ENCODE data around the gene ANAPC2.
A peak's percentile ranks its signal among the peaks of the same experiment; 100 is the strongest.

Gene ANAPC2

DNA sequence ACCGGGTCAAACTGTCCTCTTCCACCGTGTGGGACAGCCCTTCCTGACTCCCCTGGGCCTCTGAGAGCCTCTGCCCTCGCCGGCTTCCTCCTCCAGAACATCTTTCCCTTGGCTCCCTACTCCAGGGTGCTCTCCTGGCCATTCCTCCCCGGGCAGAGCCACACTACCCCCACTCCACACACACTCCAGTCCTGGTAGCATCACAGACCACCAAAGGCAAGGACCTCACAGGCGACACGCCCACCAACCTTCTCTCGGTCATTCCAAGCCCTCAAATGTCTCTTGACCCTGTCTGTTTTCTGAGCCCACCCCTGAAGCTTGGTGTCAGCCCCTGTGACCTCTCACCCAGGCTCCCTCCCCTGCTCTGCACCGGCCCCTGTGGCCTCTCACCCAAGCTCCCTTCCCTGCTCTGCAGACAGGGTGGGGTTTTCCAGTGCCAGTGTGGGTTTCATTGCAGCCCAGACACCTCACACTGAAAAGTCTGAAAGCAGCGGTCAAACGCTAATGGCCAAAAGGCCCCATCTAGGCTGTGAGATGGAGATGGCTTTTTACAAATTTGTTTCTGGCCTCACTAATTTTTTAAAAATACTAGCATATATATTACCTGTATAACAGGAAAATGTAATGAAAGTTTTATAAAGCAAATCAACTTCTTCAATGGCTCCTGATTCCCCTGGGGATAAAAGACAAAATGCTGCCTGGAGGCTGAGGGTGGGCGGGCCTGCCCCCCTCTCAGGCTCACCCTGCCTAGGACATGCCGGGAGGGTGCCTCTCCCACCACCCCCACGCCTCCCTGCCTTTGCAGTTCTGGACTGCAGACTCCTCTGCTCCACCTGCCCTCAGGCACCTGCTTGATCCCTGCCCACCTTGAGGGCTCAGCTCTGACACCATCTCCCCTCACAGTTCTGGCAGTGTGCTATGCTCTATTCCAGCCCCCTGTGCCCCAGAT is 29.0 kb downstream of the ANAPC2 start:
- TF ChIP-seq, protein P1, sequence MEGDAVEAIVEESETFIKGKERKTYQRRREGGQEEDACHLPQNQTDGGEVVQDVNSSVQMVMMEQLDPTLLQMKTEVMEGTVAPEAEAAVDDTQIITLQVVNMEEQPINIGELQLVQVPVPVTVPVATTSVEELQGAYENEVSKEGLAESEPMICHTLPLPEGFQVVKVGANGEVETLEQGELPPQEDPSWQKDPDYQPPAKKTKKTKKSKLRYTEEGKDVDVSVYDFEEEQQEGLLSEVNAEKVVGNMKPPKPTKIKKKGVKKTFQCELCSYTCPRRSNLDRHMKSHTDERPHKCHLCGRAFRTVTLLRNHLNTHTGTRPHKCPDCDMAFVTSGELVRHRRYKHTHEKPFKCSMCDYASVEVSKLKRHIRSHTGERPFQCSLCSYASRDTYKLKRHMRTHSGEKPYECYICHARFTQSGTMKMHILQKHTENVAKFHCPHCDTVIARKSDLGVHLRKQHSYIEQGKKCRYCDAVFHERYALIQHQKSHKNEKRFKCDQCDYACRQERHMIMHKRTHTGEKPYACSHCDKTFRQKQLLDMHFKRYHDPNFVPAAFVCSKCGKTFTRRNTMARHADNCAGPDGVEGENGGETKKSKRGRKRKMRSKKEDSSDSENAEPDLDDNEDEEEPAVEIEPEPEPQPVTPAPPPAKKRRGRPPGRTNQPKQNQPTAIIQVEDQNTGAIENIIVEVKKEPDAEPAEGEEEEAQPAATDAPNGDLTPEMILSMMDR (conservative IDR thresholded peaks at IDR 0.05; ENCODE audit: low read depth, low read length) = no peak
- DNase-seq (ENCODE audit: low read depth) = no peak
- H3K4me3 ChIP-seq (ENCODE audit: low read depth, low read length) = no peak overlapping the region

DNA sequence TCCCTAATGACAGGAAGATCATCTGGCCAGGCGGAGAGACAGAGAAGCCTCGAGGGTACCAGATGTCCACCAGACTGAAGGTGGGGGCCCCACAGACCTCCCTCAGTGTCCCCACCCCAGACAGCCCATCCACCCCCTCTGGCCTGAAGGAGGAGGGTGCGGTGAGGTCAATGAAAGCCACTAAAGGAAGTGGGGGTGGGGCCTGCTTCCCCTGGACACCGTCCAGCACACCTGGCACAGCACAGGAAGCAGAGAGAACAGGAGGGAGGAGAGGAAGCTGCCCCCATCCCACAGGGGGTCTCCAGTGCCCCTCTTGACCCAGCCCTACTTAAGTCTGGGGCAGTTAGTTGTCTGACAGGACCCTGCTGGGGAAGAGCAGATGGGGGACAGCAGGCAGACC is 29.7 kb downstream of the ANAPC2 start:
- no peak overlapping the region for H3K4me3 ChIP-seq (ENCODE audit: low read depth, low read length)
- TF ChIP-seq, protein P1 (conservative IDR thresholded peaks at IDR 0.05; ENCODE audit: low read depth, low read length) = no peak
- DNase-seq (ENCODE audit: low read depth) = no peak

DNA sequence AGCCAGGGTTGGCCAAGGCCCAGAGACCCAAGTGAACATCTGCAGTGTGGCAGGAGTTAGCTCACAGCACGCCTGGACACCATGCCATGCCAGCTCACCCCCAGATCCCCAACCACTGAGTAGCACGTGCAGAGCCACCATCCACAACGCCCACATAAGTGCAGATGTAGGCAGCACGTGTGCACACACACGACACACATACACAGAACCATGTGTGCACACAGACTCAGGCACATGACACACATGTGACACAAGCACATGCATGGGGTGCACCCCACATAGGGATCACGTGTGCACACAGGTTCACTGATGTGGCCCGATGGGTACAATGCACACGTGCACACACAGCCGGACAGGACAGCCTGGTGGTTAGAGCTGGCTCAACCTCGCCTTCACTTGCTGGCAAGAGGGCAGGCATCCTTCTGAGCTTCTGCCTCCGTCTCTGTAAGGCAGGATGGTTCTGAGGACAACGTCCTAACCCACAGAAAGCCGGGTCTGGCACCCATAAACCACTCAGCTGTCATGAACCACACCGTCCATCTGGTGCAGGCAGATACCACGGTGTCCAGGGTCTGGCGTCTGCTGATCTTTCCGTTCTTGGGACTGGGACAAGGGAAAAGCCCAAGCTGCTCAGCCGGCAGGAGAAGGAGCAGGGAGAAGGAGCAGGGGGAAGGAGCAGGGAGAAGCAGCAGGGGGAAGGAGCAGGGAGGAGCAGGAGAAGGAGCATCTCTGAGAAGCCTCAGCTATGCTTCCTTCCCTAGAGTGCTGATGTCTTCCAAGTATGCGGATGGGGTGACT is 30.5 kb downstream of the ANAPC2 start:
- H3K4me3 ChIP-seq (ENCODE audit: low read depth, low read length) = no peak overlapping the region
- DNase-seq (ENCODE audit: low read depth) = no peak
- TF ChIP-seq, protein P1 (conservative IDR thresholded peaks at IDR 0.05; ENCODE audit: low read depth, low read length) = no peak

DNA sequence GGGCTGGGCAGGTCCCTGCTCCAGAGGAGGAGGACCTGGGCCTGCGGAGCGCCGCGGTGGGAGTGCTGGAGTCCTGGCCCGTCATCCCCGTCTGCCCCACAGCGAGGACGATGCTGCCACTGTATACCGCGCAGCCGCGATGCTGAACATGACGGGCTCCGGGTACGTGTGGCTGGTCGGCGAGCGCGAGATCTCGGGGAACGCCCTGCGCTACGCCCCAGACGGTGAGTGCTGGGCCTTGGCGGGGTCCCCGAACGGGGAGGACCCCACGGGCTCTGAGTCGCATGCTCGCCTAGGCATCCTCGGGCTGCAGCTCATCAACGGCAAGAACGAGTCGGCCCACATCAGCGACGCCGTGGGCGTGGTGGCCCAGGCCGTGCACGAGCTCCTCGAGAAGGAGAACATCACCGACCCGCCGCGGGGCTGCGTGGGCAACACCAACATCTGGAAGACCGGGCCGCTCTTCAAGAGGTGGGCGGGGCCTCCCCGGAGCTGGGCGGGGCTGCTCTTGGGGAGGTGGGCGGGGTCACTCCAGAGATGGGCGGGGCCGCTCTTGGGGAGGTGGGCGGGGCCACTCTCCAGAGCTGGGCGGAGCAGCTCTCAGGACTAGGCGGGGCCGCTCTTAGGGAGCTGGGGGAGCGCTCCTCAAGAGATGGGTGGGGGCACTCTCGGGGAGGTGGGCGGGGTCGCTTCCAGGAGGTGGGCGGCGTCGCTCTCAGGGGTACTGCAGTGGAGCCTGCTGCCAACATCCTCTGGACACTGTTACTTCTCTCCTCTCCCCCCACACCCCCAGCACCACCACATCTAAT is 31.6 kb downstream of the ANAPC2 start:
- H3K4me3 ChIP-seq (ENCODE audit: low read depth, low read length) = peak overlapping the region; percentile 43
- DNase-seq (ENCODE audit: low read depth) = peak; percentile 51
- TF ChIP-seq, protein P1 (conservative IDR thresholded peaks at IDR 0.05; ENCODE audit: low read depth, low read length) = no peak

DNA sequence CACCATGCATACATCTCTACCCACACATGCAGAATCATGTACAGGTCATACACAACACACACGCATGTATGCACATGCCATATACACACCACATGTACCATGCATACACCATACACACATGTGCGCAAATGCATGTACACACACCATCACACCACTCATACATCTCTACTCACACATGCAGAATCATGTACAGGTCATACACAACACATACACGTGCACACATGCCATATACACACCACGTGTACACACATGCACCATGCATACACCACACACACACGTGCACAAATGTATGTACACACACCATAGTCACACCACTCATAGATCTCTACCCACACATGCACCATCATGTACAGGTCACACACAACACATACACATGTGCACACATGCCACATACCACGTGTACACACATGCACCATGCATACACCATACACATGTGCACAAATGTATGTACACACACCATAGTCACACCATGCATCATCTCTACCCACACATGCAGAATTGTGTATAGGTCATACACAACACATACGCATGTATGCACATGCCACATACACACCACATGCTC is 35.4 kb downstream of the ANAPC2 start:
- no peak for DNase-seq (ENCODE audit: low read depth)
- no peak overlapping the region for H3K4me3 ChIP-seq (ENCODE audit: low read depth, low read length)
- TF ChIP-seq, protein P1 (conservative IDR thresholded peaks at IDR 0.05; ENCODE audit: low read depth, low read length) = no peak
